ENCODE data around the gene CTPS1.

The CTPS1 gene

GRCh38 chr1:40979241-40980067 lies at the start of gene CTPS1:
Gene CTPS1 (plus strand): TSS chr1:40979696. CDS start chr1:40983291, 3,595 bp downstream.
- DNase-seq = peak; percentile 92

DNA sequence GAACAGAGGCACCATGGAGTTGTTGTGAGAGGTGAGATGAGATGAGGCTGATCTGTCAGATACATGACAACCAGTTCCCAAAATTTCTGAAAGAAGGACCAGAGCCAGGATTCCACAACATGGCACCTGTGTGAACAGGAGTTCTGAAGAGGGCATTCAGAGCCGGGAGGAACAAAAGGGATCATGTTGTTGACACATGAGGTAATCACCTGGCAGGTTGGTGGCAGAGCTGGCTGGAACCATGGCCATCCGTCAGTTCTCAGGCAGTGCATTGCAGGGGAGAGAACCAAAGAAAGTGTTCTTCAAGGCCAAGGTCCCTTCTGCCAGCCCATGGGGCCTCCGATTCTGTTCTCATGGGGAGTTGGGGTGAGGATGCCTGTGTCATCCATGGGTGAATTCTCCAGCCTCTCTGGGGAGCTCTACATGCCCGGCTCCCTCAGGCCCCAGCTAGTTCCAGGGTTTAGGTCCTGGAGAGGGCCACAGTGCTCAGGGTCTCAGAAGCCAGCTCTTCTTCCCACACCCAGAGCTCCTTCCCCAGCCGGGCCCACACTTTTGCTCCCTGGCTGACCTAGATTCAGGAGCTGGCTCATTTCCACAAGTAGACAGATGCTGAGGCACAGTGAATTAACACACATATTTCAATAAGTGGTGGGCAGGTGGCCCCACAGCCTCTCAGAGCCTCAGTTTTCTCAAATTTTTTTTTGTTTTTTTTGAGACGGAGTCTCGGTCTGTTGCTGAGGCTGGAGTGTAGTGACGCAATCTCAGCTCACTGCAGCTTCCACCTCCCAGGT lies 49.1 kb upstream of the CTPS1 start:
- no peak for DNase-seq

DNA sequence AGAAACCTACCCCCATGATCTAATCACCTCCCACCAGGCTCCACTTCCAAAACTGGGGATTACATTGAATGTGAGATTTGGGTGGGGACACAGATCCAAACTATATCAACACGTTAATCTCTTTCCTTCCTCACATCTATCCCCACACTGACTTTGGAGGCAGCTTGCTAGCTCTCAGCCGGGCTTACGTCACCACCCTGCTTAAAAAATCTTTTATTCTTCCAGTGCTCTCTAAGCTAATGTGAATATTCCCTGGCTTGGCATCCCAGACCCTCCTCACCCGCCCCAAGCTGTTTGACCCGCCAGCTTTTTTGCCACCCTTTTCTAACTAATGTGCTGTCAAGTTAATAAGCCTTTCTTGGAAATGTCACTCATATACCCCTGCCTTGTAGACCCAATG lies 47.9 kb upstream of the CTPS1 start:
- no peak for DNase-seq

GRCh38 chr1:40932006-40932405 lies 47.5 kb upstream of the CTPS1 start:
- DNase-seq = no peak

DNA sequence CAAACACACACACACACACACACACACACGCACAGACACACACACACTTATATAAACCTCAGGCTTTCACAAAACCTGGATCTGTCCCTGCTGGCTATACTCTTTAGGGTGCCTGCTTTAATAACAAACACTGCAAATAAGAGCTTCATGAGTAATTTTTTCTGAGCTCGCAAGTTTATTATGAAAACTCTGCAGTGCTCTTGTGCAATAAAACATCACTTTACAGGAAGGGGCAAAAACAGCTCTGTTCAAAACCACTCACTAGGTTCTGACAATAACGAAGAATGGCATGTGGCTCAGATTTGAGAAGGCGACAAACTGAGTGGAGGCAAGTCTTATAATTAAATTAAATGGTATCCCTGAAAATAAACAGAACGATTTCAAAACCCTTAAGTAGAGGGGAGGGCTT lies 42.6 kb upstream of the CTPS1 start:
- DNase-seq = no peak

DNA sequence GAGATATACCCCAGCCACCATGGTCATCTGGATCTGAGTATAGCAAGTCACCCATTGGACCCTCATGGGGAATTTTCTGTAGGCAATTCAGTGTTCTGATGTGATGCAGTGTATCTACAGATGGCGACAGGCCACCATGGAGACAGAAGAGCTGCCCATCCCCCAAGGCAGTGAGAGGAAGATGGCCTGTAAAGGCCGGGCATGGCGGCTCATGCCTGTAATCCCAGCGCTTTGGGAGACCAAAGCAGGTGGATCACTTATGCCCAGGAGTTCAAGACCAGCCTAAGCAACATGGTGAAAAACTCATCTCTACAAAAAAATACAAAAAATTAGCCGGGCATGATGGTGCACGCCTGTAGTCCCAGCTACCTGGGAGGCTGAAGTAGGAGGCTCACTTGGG lies 41.1 kb upstream of the CTPS1 start:
- no peak for DNase-seq

GRCh38 chr1:40939320-40940059 lies 40.0 kb upstream of the CTPS1 start:
- no peak for DNase-seq

DNA sequence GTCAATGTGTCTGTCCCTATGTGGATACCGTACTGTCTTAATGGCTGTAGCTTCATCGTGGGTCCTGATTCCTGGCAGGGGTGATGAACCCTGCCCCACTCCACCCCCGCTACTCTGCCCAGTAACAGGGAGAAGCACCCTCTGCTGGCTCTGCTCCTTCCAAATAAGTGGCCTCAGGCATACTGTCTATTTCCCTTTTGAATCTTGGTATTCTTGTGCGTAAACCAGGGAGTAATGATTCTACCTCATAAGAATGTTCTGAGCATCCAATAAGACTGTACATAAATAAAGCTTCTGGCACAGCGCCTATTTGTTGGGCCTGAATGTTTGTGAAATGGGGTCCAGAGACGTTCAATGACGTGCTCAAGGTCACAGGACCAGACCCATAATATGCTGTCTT lies 35.2 kb upstream of the CTPS1 start:
- DNase-seq = no peak

- no peak for DNase-seq
These were observed 34.6 kb upstream of the CTPS1 start for GRCh38 chr1:40944841-40945430.

- no peak for DNase-seq
These were observed 34.0 kb upstream of the CTPS1 start for GRCh38 chr1:40945491-40945973.

DNA sequence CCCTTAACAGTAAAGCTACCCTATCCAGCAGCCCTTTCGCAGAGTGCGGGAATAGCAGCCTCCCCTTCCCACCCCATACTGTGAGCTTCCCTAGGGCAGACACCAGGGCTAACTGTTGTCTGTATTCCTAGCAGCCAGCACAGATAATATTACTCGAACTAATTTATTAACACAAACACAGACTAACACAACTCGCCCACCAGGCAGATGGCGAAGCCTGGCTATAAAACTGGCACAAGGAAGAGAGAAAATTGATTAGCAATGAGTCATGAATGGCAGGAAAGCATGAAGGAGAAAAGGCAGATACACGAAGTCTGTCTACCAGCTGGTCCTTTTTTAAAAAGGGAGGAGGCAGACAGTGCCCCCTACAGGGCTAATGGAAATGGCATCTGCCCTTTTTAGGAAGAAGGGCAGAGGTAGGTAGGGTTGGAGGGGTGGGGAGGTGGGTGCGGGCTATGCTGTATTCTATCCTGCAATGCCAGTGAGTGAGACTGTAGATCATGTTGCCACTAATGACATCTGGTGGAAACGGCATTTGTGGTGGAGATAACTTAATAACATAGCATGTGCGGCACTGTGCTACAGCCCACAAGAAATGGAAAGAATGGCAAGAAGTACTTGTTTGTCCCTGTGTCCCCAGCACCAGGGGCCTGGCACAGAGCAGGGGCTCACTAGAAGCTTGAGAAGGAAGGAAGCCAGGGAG lies 30.6 kb upstream of the CTPS1 start:
- no peak for DNase-seq

GRCh38 chr1:40949563-40949962 lies 29.9 kb upstream of the CTPS1 start:
- no peak for DNase-seq

DNA sequence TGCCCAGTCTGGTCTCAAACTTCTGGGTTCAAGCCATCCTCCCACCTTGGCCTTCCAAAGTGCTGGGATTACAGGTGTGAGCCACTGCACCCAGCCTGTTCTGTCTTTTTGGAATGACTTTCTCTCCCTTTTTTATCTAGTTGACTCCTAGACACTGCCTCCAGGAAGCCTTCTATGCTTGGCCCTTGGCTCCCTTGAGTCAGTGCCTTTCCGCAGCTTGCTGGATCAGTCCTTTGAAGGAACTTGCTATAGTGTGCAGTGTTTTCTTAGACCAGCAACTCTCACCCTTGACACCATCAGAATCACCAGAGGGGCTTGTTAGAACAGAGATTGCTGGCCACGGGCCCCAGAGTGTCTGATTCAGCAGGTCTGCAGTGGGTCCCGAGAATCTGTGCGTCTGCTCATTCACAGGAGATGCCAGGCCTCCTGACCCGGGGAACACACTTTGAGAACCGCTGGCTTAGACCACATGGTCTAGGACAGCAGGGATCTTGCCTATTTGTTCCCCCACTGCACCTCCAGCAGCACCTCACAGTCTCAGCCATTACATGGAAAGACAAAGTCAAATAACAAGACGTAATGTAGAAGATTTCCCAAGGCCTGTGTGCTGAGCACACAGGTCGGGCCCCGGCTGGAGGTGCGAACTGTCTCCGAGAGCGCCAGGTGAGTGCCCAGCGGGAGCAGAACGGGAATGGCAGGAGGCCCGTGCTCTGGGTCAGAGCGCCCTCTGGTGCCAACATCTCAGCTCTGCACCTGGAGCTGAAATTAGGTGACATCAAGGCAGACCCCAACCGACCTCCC lies 27.4 kb upstream of the CTPS1 start:
- DNase-seq = peak; percentile 55

GRCh38 chr1:40952744-40953315 lies 26.7 kb upstream of the CTPS1 start:
- no peak for DNase-seq

DNA sequence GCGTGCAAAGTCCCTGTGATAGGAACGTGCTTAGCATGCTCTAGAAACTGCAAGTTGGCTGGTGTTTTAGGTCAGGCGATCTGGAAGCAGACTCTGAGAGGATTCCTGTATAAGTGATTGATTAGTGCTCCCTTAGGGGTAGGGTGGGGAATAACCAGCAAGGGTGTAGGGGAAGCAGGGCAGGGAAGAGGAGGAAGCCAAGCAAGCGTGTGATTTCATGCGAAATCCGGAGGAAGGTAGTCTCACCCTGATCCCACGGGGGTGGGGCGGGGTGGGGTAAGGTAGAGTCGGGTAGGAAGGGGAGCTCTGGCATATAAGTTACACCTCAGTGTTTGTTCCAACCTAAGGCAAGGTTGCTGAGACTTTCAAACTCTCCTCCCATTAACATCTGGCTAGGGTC lies 24.9 kb upstream of the CTPS1 start:
- DNase-seq = no peak

- no peak for DNase-seq
These were observed 24.2 kb upstream of the CTPS1 start for GRCh38 chr1:40955266-40955665.

- no peak for DNase-seq
These were observed 23.1 kb upstream of the CTPS1 start for GRCh38 chr1:40956407-40956806.

DNA sequence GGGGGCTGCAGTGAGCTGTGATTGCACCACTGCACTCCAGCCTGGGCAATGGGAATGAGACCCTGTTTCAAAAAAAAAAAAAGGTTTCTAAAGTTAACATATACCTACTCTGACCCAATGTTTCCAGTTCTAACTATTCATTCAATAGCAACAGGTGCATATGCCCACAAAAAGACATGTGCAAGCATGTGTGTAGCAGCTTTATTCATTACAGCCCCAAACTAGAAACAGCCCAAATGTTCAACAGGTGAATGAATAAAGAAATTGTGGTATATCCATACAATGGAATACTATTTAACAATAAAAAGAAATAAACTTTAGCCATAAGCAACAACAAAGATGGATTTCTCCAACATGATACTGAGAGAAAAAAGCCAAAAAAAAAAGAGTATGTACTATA lies 21.3 kb upstream of the CTPS1 start:
- no peak for DNase-seq

DNA sequence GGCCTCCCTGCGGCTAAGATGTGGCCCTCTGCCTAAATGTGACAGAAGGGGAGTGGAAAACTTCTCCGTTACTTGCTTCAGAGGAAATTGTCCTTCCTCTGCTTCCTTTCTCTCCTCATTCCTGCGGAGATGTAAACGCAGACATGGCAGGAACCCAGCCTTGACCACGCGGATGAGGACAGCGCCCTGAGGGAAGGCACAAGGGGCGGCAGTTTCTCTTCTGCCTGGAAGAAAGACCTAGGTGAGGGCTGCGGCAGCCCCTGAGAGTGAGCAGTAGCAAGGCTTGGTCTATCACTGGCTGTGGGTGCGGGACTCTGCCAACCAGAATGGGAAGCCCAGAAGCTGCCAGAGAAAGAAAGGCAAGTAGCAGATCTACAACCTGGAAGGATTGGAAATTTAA lies 14.0 kb upstream of the CTPS1 start:
- no peak for DNase-seq

GRCh38 chr1:40966417-40966816 lies 13.1 kb upstream of the CTPS1 start:
- DNase-seq = no peak

DNA sequence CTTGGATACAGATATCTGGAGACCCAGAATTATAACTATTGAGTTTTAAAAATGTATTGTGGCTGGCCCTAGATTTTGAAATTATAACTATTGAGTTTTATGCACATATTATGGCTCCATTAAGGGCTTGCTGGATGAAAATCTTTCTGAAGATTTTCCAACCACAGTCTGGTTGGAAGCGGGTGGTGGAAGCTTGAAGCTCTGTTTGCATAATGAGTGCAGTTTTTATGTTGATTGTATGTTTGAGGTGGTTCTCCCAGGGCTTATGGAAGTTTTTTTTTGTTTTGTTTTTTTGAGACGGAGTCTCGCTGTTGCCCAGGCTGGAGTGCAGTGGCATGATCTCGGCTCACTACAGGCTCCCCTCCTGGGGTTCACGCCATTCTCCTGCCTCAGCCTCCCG lies 10.1 kb upstream of the CTPS1 start:
- no peak for DNase-seq
